Thyroid gland (tissue), 4 donors: ENCODE data around the gene TIAL1. TPM values are rescaled to one million over a fixed set of nuclear protein-coding genes. Genes with fewer than 3 reads are reported as not detected.
"Not testable (repeated sequence)": the region's sequence is repeated elsewhere in the genome, so short reads cannot be mapped to it uniquely, and the experiment has no call there.

Experiments used
- DNase-seq, 2 donors: peaks; one replicate each; pipeline ENCODE4 v3.0.0-alpha.2; 2019
- H3K27ac ChIP-seq, 3 donors: fragments of 200-600 bp; sonication (generic); 1 replicate in 2 of 3; 2 replicates in 1 of 3; pipeline ENCODE4 v1.5.1; 2016 to 2019; ENCODE audit warnings: mild to moderate bottlenecking in 1 of 3, moderate library complexity in 1 of 3
- H3K27me3 ChIP-seq: fragments of 200-600 bp; sonication (generic); one replicate; pipeline ENCODE4 v1.5.1; 2019
- H3K36me3 ChIP-seq, 2 donors: fragments of 200-600 bp; sonication (generic); one replicate each; pipeline ENCODE4 v1.5.1; 2016 to 2019
- H3K4me1 ChIP-seq, 2 donors: fragments of 200-600 bp; sonication (generic); one replicate each; pipeline ENCODE4 v1.5.1; 2017 to 2019
- H3K4me3 ChIP-seq, 3 donors: fragments of 200-600 bp; sonication (generic); replicated peaks in 1 of 3; 1 replicate in 2 of 3; 2 replicates in 1 of 3; pipeline ENCODE4 v1.5.1; 2016; ENCODE audit warnings: mild to moderate bottlenecking in 1 of 3
- H3K9me3 ChIP-seq: fragments of 200-600 bp; sonication (generic); one replicate; pipeline ENCODE4 v1.5.1; 2017
- POLR2A ChIP-seq, 2 donors: fragments of 450-650 bp; IDR thresholded peaks; one replicate each; pipeline ENCODE4 v1.6.1; 2017; ENCODE audit warnings: antibody characterized with exemption in 2 of 2, mild to moderate bottlenecking in 2 of 2, moderate library complexity in 1 of 2
- WGBS, 2 donors: methylation state at CpG; one replicate each; pipeline ENCODE4 v1.1.5; 2017; 5-methylcytosine and 5-hydroxymethylcytosine counted together
- intact Hi-C: fragments of 100-400 bp; cut with DNase I; formaldehyde crosslinking; loops from one replicate; pipeline ENCODE4 v1.15.1; 2023
- total RNA-seq, 4 donors: library from RNA; depleted of rRNA; stranded (reverse); fragments of >200 nt; gene quantifications; one replicate each; pipeline ENCODE4 v1.2.3, GENCODE V29; 2016
- TF ChIP-seq, protein P1 (sequence below), 6 experiments: fragments of 200-600 bp in 3 of 6; fragments of 450-650 bp in 3 of 6; sonication (generic) in 3 of 6; IDR thresholded peaks; one replicate each; pipeline ENCODE4 v1.5.1; 2016 to 2019; ENCODE audit warnings: antibody characterized with exemption in 6 of 6, mild to moderate bottlenecking in 2 of 6, inconsistent platforms in 1 of 6, moderate library complexity in 1 of 6

TIAL1 gene
- total RNA-seq, 4 donors from 2014 or later = 89.3 to 119 (median 95.5) TPM

DNA sequence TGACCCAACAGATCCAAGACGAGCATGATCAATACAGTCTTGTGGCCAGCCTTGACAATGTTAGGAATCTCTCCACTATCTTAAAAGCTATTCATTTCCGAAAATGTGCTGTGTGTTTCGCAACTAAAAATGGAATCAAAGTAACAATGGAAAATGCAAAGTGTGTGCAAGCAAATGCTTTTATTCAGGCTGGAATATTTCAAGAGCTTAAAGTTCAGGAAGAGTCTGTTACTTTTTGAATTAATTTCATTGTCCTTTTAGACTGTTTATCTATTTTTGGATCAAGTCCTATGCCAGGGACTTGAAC is 24.3 kb upstream of the TIAL1 start:
- Histone ChIP-seq H3K4me1 (peaks cover 0 to 6% of the 10 kb centered on the region in 2 donors), H3K4me3 (no peak overlapping the region), H3K36me3 (no peaks in the 10 kb centered on the region), H3K27ac (no peak overlapping the region), H3K9me3 (no peaks in the 10 kb centered on the region), H3K27me3 (no peaks in the 10 kb centered on the region)
- no peak for TF ChIP-seq POLR2A (IDR thresholded peaks at IDR 0.05)
- TF ChIP-seq, protein P1, sequence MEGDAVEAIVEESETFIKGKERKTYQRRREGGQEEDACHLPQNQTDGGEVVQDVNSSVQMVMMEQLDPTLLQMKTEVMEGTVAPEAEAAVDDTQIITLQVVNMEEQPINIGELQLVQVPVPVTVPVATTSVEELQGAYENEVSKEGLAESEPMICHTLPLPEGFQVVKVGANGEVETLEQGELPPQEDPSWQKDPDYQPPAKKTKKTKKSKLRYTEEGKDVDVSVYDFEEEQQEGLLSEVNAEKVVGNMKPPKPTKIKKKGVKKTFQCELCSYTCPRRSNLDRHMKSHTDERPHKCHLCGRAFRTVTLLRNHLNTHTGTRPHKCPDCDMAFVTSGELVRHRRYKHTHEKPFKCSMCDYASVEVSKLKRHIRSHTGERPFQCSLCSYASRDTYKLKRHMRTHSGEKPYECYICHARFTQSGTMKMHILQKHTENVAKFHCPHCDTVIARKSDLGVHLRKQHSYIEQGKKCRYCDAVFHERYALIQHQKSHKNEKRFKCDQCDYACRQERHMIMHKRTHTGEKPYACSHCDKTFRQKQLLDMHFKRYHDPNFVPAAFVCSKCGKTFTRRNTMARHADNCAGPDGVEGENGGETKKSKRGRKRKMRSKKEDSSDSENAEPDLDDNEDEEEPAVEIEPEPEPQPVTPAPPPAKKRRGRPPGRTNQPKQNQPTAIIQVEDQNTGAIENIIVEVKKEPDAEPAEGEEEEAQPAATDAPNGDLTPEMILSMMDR (IDR thresholded peaks at IDR 0.05) = no peak
- WGBS, 2 donors = 74 to 94% methylated on average over 3 of the region's 3 CpGs
- intact Hi-C loops = no loop called here
- no peak for DNase-seq

DNA sequence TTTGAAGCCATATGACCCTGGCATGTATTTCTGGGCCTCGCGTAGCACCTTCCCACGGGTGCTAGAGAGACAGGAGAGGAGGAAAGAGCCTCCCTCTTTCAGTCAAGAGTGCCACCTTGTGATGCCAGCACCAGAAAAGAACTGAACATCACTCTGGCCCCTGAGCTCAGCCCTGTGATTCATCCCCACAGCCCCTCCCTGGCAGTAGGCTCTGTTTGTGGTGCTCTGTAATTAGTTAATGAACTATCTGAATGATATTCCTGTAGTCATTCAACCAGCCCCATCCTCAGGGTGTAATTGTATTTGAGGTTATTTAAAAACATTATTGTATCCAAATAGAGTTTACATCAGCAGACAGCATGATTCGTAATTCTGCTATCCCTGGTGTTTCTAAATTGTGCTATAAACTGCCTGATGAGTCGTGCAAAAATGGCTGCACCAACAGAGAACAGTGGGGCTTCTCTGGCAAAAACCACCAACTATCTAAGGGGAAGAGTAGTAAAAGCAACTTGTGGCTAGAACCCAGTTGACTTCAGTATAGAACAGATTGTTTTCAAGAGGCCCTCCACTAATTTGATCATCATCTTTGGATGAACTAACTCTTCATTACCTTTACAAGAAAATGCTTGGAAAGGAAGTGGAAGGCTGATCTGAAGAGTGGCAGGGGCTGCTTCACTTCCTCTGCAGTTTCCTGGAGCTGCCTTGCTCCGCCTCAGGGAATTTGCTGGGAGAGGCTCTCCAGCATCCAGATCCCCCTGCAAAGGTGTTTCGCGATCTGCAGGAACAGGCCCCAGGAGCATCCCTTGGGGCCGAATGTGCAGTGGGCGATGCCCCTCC is 23.7 kb upstream of the TIAL1 start:
- intact Hi-C loops = no loop called here
- DNase-seq = no peak
- H3K9me3 ChIP-seq = no peaks in the 10 kb centered on the region
- no peak for TF ChIP-seq POLR2A (IDR thresholded peaks at IDR 0.05)
- TF ChIP-seq, protein P1 (IDR thresholded peaks at IDR 0.05) = no peak
- H3K27ac ChIP-seq = no peak overlapping the region
- H3K27me3 ChIP-seq = no peaks in the 10 kb centered on the region
- WGBS, 2 donors = 76 to 86% methylated on average over 10 of the region's 10 CpGs
- H3K4me1 ChIP-seq = peaks cover 0 to 6% of the 10 kb centered on the region in 2 donors
- no peaks in the 10 kb centered on the region for H3K36me3 ChIP-seq
- no peak overlapping the region for H3K4me3 ChIP-seq

DNA sequence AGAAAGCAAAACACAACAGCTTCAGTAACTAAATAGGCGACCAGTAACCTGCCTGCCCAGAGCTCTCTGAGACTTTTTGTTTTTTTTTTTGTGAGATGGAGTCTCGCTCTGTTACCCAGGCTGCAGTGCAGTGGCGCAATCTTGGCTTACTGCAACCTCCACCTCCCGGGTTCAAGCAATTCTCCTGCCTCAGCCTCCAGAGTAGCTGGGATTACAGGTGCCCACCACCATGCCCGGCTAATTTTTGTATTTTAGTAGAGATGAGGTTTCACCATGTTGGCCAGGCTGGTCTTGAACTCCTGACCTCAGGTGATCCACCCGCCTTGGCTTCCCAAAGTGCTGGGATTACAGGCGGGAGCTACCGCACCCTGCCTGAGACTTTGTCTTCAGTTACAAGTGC is 23.0 kb upstream of the TIAL1 start:
- H3K36me3 ChIP-seq, intact Hi-C loops, H3K4me3 ChIP-seq, H3K4me1 ChIP-seq, H3K27ac ChIP-seq, H3K9me3 ChIP-seq, DNase-seq, H3K27me3 ChIP-seq: not testable (repeated sequence)
- WGBS, 2 donors = 75 to 86% methylated on average over 8 of the region's 8 CpGs

DNA sequence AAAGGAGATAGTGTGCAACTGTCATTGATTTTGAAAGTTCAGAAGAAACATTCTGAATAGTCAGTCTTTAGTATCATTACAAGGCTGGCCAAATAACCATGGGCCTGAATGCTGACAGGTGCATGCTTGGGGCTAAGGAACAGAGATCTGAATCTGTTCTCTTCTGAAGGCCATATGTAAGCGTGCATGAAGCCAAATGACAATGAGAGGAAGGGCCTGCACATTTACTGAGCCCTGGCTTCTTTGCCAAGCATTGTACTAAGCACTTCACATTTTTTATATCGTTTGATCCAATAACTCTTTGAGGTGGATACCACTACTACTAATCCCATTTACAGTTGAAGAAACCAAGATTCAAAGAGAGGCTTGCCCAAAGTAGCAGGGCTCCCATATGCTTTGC is 22.5 kb upstream of the TIAL1 start:
- 45 to 56% methylated on average over 2 of the region's 2 CpGs for WGBS, 2 donors
- no peak for DNase-seq
- Histone ChIP-seq H3K27me3 (no peaks in the 10 kb centered on the region), H3K36me3 (no peaks in the 10 kb centered on the region), H3K4me3 (no peak overlapping the region), H3K4me1 (peaks cover 0 to 6% of the 10 kb centered on the region in 2 donors), H3K27ac (no peak overlapping the region), H3K9me3 (no peaks in the 10 kb centered on the region)
- TF ChIP-seq, protein P1 (IDR thresholded peaks at IDR 0.05) = no peak
- no peak for TF ChIP-seq POLR2A (IDR thresholded peaks at IDR 0.05)
- intact Hi-C loops = no loop called here

DNA sequence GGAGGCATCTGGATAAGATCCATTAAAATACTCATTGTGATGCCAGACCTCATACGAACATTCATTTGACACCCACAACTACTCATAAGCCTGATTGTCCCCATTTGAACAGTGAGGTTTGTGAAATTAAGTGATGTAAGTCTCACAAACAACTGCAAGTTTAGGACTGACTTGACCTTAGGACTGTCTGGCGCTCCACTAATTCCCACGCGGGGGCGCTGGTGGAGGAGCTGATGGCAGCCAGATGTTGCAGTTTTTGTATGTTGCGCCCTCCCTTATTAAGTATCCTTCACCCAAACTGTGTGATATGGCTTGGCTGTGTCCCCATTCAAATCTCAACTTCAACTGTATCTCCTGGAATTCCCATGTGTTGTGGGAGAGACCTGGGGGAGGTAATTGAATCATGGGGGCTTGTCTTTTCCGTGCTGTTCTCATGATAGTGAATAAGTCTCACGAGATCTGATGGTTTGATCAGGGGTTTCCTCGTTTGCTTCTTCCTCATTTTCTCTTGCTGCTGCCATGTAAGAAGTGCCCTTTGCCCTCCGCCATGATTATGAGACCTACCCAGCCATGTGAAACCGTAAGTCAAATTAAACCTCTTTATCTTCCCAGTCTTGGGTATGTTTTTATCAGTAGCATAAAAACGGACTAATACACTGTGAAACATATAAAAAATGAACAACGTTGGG is 20.3 kb upstream of the TIAL1 start:
- Histone ChIP-seq H3K36me3 (no peaks in the 10 kb centered on the region), H3K9me3 (no peaks in the 10 kb centered on the region), H3K27me3 (no peaks in the 10 kb centered on the region), H3K27ac (no peak overlapping the region), H3K4me1 (peaks cover 0 to 6% of the 10 kb centered on the region in 2 donors), H3K4me3 (no peak overlapping the region)
- peak in 1 of 2 donors; percentile 6 for DNase-seq
- WGBS, 2 donors = 81 to 86% methylated on average over 13 of the region's 13 CpGs
- intact Hi-C loops = no loop called here
- no peak for TF ChIP-seq POLR2A (IDR thresholded peaks at IDR 0.05)
- TF ChIP-seq, protein P1 (IDR thresholded peaks at IDR 0.05) = peak in 1 of 6 experiments; percentile 15
